Cerebellar cortex (tissue), 1 donor: Measurements from ENCODE around the gene CBY1.

Experiments
- DNase-seq: peaks from one replicate; pipeline ENCODE4 v3.0.0-alpha.2; 2015; ENCODE audit warnings: low spot score

CBY1 gene

GRCh38 chr22:38649841-38650522, 6.5 kb upstream of the CBY1 start:
- no peak for DNase-seq

DNA sequence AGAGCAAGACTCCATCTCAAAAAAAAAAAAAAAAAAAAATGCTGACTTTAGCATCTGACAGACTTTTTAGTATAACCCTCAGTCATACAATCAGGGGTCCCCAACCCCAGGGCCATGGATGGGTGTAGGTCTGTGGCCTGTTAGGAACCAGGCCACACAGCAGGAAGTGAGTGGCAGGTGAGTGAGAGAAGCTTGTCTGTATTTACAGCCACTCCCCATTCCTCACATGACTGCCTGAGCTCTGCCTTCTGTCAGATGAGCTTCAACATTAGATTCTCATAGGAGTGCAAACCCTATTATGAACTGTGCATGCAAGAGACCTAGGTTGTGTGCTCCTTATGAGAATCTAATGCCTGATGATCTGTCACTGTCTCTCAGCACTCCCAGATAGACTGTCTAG, 3.6 kb upstream of the CBY1 start:
- no peak for DNase-seq

- DNase-seq: no peak
Observed at GRCh38 chr22:38653741-38654140, 2.7 kb upstream of the CBY1 start.

GRCh38 chr22:38655519-38656255, 751 bp upstream of the CBY1 start:
- DNase-seq: peak; percentile 22

- DNase-seq: peak; percentile 39
Observed at GRCh38 chr22:38657045-38657909, 839 bp downstream of the CBY1 start.

- DNase-seq: peak; percentile 16
Observed at GRCh38 chr22:38674888-38675287, 18.4 kb downstream of the CBY1 start.

- no peak for DNase-seq
Observed at GRCh38 chr22:38675833-38676232, 19.4 kb downstream of the CBY1 start.

DNA sequence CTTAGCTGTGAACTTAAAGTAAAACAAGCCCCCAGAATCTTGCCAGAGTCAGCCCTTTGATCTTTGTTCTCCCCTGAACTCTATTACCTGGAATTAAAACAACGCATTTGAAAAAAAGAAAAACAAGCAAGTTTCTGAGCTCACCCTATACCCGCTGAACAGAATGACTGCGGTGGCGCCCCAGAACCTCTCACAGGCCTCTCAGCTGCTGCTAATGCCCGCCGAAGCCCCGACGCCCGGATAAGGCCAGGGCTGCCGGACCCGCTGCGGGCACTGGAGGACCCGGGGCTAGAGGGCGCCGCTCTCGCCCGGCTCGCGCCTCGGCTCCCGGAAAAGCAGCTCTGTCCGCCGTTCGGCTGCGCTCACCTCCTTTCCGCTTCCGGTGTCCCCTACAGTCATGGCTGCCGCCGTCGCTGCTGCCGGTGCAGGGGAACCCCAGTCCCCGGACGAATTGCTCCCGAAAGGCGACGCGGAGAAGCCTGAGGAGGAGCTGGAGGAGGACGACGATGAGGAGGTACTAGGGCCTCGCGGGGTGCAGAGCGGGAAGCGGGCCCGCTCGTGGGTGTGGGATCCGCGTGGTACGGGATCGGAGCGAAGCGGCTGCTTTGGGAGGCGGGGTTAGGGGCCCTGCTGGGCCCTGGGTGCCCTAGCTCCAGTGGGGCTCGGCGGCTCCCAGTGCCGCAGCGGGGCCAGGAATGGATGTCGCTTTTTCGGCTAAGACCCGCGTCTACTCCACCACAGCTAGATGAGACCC, 25.3 kb downstream of the CBY1 start, which contains the start of gene TOMM22:
Gene TOMM22 (plus strand): TSS at position 376 of the 754 bp plus-strand sequence. CDS start 22 bp downstream, at position 398.
- DNase-seq: peak; percentile 89

GRCh38 chr22:38684895-38685294, 28.5 kb downstream of the CBY1 start:
- no peak for DNase-seq

DNA sequence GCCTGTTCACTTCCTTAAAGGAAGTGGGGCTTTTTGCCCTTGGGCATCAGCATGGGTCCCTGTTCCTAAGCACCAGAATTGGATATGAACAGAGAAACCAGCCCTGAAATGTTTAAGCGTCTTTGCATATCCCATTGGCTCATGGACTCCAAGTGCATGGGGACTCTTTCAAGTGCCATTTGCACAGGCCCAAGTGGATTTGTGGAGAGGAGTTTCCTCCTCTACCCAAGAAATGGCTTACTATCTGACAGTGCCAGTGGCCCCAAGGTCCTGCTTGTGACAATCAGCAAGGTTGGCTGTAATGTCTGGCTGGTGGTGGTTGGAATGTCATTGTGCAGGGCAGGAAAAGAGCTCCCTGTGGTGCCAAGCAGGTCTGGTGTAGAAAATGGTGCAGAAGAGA, 29.3 kb downstream of the CBY1 start:
- DNase-seq: no peak

GRCh38 chr22:38689651-38690050, 33.2 kb downstream of the CBY1 start:
- DNase-seq: no peak

- DNase-seq: no peak
Observed at GRCh38 chr22:38694049-38694448, 37.6 kb downstream of the CBY1 start.

- no peak for DNase-seq
Observed at GRCh38 chr22:38694940-38695339, 38.5 kb downstream of the CBY1 start.

- no peak for DNase-seq
Observed at GRCh38 chr22:38696606-38697424, 40.4 kb downstream of the CBY1 start.

DNA sequence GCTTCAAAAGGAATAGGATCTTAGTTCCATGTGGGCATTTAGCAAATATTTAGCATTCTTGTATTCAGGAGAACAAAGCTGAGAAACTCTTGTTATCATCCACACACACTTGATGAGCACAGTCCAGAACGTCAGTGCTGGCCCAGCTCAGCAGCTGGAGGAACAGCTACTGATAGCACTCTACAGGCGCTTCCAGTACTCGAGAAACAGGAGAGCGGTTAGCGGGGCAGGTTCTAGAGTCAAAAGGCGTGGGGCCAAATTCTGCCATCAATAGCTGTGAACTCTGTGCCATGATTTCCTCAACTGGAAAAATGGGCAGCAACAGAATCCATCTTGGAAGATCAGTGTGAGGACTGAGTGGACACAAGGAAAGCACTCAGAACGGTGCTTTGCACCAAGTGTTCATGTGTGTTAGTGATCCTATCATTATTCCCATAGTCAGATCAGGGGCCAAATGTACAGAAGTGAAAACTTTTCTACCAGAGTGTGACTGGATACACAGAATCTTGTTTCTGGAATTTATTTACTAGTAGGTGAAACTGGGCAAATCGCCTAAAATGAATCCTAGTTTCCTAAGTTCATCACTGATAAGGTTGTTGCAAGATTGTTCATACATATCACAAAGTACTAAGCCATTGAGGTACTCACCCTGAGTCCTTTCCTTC, 41.1 kb downstream of the CBY1 start:
- no peak for DNase-seq

DNA sequence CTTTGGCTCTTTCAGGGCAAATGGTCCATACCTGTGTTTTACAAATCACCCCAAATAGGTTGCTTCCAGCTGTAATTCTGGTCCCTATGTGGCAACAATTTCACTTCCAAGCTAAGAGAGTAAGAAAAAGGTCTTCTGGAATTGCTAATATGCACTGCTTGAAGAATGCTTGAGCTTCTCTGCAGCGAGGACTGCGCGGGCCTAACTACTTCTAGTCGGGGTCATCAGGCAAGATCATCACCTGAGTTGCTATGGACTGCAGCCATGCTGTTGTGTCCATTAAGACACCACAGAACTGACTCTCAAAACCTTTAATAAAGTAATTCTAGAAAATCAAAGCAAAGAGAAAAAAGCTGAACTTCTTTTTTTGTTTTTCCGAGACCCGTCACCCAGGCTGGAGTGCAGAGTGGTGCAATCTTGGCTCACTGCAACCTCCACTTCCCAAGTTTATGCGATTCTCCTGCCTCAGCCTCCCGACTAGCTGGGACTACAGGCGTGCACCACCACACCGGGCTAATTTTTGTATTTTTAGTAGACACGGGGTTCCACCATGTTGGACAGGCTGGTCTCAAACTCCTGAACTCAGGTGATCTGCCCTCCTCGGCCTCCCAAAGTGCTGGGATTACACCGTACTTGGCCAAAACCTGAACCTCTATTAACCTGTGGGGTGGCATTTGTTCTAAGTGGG, 42.1 kb downstream of the CBY1 start:
- DNase-seq: no peak

DNA sequence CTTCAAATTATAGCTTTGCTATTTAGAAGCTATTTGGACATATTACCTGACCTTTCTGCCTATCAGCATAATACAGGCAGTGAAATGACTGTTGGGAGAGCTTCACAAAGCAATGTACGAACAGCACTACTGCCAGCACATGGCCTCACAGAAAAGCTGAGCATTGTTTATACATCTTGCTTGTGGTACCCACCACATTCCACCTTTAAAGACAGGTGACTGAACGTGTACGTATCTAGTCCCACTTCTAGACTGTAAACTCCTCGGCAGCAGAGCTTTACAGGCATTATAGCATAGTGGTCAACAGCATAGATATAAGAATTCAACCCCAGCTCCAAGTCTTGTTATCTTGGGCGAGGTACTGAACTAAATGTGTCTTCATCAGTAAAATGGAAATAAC, 42.7 kb downstream of the CBY1 start:
- no peak for DNase-seq

DNA sequence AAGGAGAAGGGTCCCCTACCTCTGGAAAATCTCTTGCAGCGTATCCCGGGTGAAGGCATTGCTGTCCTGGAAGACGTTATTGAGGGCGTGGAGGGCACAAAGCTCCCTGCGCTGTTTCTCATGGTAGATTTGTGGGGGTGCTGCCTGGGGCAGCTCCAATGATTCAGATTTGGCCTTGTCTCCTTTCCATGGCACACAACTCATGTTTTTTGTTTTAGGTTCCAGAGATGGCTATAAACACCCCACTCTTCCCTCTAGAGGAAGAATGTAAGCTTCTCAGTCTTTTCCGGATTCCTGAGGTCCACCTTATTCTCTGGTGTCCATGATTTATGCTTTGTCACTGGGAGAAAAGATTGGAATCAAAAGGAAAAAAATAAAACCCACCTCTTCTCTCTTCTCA, 43.3 kb downstream of the CBY1 start:
- DNase-seq: peak; percentile 32

DNA sequence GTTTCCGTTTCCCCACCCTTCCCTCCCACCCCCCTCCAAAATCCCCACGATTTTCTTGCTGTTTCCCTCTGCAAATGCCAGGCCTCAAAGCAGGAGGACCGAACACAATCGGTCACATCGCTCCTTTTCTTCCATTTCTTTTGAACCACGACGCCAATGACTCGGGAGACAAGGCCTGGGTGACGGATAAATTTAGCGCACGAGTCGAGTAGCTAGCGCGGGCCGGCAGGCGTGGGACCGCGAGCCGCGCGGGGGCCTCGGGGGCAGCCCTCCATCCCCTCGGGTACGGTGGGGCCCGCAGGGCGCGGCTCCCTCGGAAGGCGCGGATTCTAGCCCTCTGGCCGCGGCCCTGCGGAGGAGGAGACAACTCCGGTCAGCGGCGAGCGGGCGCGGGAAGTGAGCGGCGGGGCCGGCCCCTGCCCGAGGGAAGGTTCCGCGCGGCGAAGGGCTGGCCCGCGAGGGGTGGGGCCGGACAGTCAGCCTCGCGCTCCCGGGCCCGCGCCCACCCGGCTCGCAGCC, 43.9 kb downstream of the CBY1 start:
- DNase-seq: no peak
